HCT116 (cell line): ENCODE measurements around the gene SLC5A10. TPM values are rescaled to one million over a fixed set of nuclear protein-coding genes. Genes with fewer than 3 reads are reported as not detected.

ENCODE experiments used
- ATAC-seq: fragments of 200-7000 bp; cut with Tn5 transposase; 2 replicates; pipeline ENCODE4 v1.9.1; 2020; ENCODE audit warnings: mild to moderate bottlenecking, moderate library complexity
- BruUV-seq: library from RNA; stranded (reverse); fragments of 400-500 nt; replicated peaks from 2 replicates; lab custom pipeline; 2021; lab: Mats Ljungman, UMichigan
- CTCF ChIA-PET: fragments of 300-600 bp; sonication (Branson Sonifier 250); formaldehyde crosslinking; loops from one replicate; lab custom pipeline; 2021; ENCODE audit warnings: antibody characterized with exemption; lab: Charles Lee
- POLR2A ChIA-PET: fragments of 300-600, 350-600 bp; sonication (Branson Sonifier 250); formaldehyde crosslinking; loops from one replicate; lab custom pipeline; 2021; ENCODE audit warnings: antibody characterized with exemption; lab: Charles Lee
- RAD21 ChIA-PET, 2 experiments: fragments of 300-600 bp; sonication (Branson Sonifier 250); formaldehyde crosslinking; loops; one replicate each; lab custom pipeline; 2023; ENCODE audit warnings: low total read pairs in 2 of 2; ENCODE audit not compliant: uncharacterized antibody in 2 of 2, unreplicated experiment in 2 of 2, low non-redundant PET in 1 of 2; lab: Charles Lee
- DNase-seq: peaks from one replicate; pipeline ENCODE4 v3.0.0-alpha.2; 2010; ENCODE audit warnings: low read depth, low spot score
- H2AFZ ChIP-seq: fragments of 200-600 bp; shearing (Covaris generic), sonication (generic); 2 replicates; pipeline ENCODE4 v1.6.1; 2017; ENCODE audit warnings: low read depth, mixed run types, mixed read lengths, antibody characterized with exemption, low read length; ENCODE audit not compliant: poor library complexity, severe bottlenecking
- H3K27ac ChIP-seq: 2 replicates; pipeline ENCODE4 v1.5.1; 2012; ENCODE audit warnings: low read depth, low read length
- H3K27me3 ChIP-seq: fragments of 200-600 bp; sonication (generic); 2 replicates; pipeline ENCODE4 v1.6.1; 2016; ENCODE audit warnings: mixed run types, low read length, mixed read lengths; ENCODE audit not compliant: insufficient read depth
- H3K36me3 ChIP-seq, 2 experiments: fragments of 200-500 bp in 1 of 2; fragments of 200-600 bp in 1 of 2; sonication (Bioruptor generic) in 1 of 2; sonication (generic) in 1 of 2; 2 replicates each; pipeline versions ENCODE4 v1.5.1 to v1.6.1; 2014 to 2016; ENCODE audit warnings: low read length in 2 of 2, inconsistent platforms in 1 of 2, mixed read lengths in 1 of 2, mixed run types in 1 of 2; ENCODE audit not compliant: insufficient read depth in 2 of 2, control insufficient read depth in 1 of 2
- H3K4me1 ChIP-seq, 2 experiments: fragments of 200-600 bp in 1 of 2; sonication (generic) in 1 of 2; 2 replicates each; pipeline versions ENCODE4 v1.5.1 to v1.6.1; 2012 to 2017; ENCODE audit warnings: low read length in 2 of 2, inconsistent platforms in 1 of 2, mild to moderate bottlenecking in 1 of 2, mixed read lengths in 1 of 2, mixed run types in 1 of 2, moderate library complexity in 1 of 2; ENCODE audit not compliant: insufficient read depth in 2 of 2, control insufficient read depth in 1 of 2
- H3K4me2 ChIP-seq: fragments of 200-600 bp; sonication (generic); 2 replicates; pipeline ENCODE4 v1.6.1; 2017; ENCODE audit warnings: mixed run types, low read length, mixed read lengths
- H3K4me3 ChIP-seq, 2 experiments: fragments of 200-600 bp in 1 of 2; sonication (generic) in 1 of 2; replicated peaks in 1 of 2; 2 replicates each; pipeline ENCODE4 v1.5.1; 2011 to 2016; ENCODE audit warnings: low read length in 2 of 2, control low read depth in 1 of 2, low read depth in 1 of 2, mild to moderate bottlenecking in 1 of 2, mixed read lengths in 1 of 2, mixed run types in 1 of 2
- H3K79me2 ChIP-seq: fragments of 200-600 bp; sonication (generic); 2 replicates; pipeline ENCODE4 v1.6.1; 2017; ENCODE audit warnings: mild to moderate bottlenecking, mixed run types, low read length, moderate library complexity, mixed read lengths; ENCODE audit not compliant: insufficient read depth
- H3K9ac ChIP-seq: fragments of 200-600 bp; sonication (generic); 2 replicates; pipeline ENCODE4 v1.6.1; 2016; ENCODE audit warnings: low read length, mixed read lengths
- H3K9me2 ChIP-seq: fragments of 200-600 bp; sonication (generic), shearing (Covaris generic); 2 replicates; pipeline ENCODE4 v1.6.1; 2017; ENCODE audit warnings: mixed run types, mild to moderate bottlenecking, moderate library complexity; ENCODE audit not compliant: insufficient read depth
- H3K9me3 ChIP-seq, 2 experiments: fragments of 200-500 bp in 1 of 2; fragments of 200-600 bp in 1 of 2; sonication (Bioruptor generic) in 1 of 2; sonication (generic) in 1 of 2; 2 replicates each; pipeline ENCODE4 v1.6.1; 2014 to 2017; ENCODE audit warnings: low read length in 2 of 2, mixed read lengths in 2 of 2, inconsistent platforms in 1 of 2, low read depth in 1 of 2, mild to moderate bottlenecking in 1 of 2, mixed run types in 1 of 2, moderate library complexity in 1 of 2; ENCODE audit not compliant: control insufficient read depth in 1 of 2, insufficient read depth in 1 of 2
- H4K20me1 ChIP-seq: fragments of 200-600 bp; sonication (generic), shearing (Covaris generic); 2 replicates; pipeline ENCODE4 v1.6.1; 2017; ENCODE audit warnings: mixed run types, mild to moderate bottlenecking, moderate library complexity; ENCODE audit not compliant: insufficient read depth
- CEBPB ChIP-seq: IDR thresholded peaks from 2 replicates; pipeline ENCODE4 v1.6.1; 2012; ENCODE audit warnings: low read depth
- TCF7L2 ChIP-seq: IDR thresholded peaks from 2 replicates; pipeline ENCODE4 v1.7.0; 2011; ENCODE audit warnings: borderline replicate concordance, inconsistent platforms; ENCODE audit not compliant: insufficient read depth, insufficient read length; ENCODE audit errors: extremely low read depth
- YY1 ChIP-seq: IDR thresholded peaks from 2 replicates; pipeline ENCODE4 v1.6.1; 2011; ENCODE audit warnings: low read length, low read depth, moderate library complexity, mild to moderate bottlenecking; ENCODE audit not compliant: insufficient replicate concordance; ENCODE audit errors: extremely low read depth
- ZFX ChIP-seq: fragments of 450-650 bp; IDR thresholded peaks from 2 replicates; pipeline ENCODE4 v1.6.1; 2017
- intact Hi-C: fragments of 100-400 bp; cut with micrococcal nuclease; formaldehyde crosslinking; loops from 2 replicates; pipeline ENCODE4 v1.10.0; 2022
- total RNA-seq: library from RNA; stranded (reverse); gene quantifications from one replicate; pipeline ENCODE4 v1.2.1, GENCODE V29; 2021; ENCODE audit not compliant: unreplicated experiment
- TF ChIP-seq, protein P1 (sequence below), 3 experiments: fragments of 200-600 bp in 1 of 3; sonication (generic) in 1 of 3; IDR thresholded peaks in 2 of 3; conservative IDR thresholded peaks in 1 of 3; 2 replicates each; pipeline ENCODE4 v1.5.1; 2012 to 2017; ENCODE audit warnings: low read depth in 2 of 3, low read length in 2 of 3, antibody characterized with exemption in 1 of 3, borderline replicate concordance in 1 of 3, control low read depth in 1 of 3, mild to moderate bottlenecking in 1 of 3, mixed read lengths in 1 of 3, mixed run types in 1 of 3, moderate library complexity in 1 of 3; ENCODE audit not compliant: insufficient read depth in 1 of 3
- TF ChIP-seq, protein P2 (sequence below): IDR thresholded peaks from 2 replicates; pipeline ENCODE4 v1.6.1; 2012
- TF ChIP-seq, protein P3 (sequence below): IDR thresholded peaks from 2 replicates; pipeline ENCODE4 v1.6.1; 2012; ENCODE audit warnings: low read depth

SLC5A10 gene
- total RNA-seq, 1 experiment from 2014 or later = not detected

DNA sequence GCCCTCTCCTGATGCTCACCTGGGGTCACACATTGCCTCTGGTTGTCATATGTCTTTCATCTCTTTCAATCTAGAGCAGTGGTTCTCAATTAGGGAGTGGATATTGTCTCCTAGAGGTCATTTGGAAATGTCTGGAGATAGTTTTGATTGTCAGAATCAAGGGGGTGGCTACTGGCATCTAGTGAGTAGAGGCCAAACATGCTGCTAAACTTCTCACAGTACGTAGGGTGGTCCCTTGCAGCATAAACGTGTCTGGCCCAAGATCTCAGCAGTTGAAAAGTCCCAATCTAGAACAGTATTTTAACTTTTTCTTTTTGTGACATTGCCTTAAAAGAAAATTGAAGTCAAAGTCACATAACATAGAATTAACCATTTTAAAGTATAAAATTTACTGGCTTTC lies 30.5 kb upstream of the SLC5A10 start:
- Histone ChIP-seq H3K9me2 (no peaks in the 10 kb centered on the region), H2AFZ (no peak overlapping the region), H3K36me3 (no peaks in the 10 kb centered on the region; a peak in 1 of 4 replicates), H3K4me2 (no peak overlapping the region; the same call in 1 of the 2 replicates), H3K27ac (peak overlapping the region; percentile 11; the same call in 1 of the 2 replicates), H3K9ac (no peak overlapping the region), H4K20me1 (no peaks in the 10 kb centered on the region), H3K4me3 (no peak overlapping the region), H3K9me3 (no peaks in the 10 kb centered on the region), H3K4me1 (peaks cover 6 to 10% of the 10 kb centered on the region in 2 experiments; a peak in 2 of 4 replicates), H3K27me3 (no peaks in the 10 kb centered on the region), H3K79me2 (0 out of 2 replicates have a peak, but pooled peaks cover 5% of the 10 kb centered on the region)
- ChIA-PET CTCF (no interaction called here), RAD21 (no interaction called here), POLR2A (no interaction called here)
- BruUV-seq = no TSS peak
- TF ChIP-seq CEBPB (no peak), TCF7L2 (no peak)
- TF ChIP-seq, protein P1, sequence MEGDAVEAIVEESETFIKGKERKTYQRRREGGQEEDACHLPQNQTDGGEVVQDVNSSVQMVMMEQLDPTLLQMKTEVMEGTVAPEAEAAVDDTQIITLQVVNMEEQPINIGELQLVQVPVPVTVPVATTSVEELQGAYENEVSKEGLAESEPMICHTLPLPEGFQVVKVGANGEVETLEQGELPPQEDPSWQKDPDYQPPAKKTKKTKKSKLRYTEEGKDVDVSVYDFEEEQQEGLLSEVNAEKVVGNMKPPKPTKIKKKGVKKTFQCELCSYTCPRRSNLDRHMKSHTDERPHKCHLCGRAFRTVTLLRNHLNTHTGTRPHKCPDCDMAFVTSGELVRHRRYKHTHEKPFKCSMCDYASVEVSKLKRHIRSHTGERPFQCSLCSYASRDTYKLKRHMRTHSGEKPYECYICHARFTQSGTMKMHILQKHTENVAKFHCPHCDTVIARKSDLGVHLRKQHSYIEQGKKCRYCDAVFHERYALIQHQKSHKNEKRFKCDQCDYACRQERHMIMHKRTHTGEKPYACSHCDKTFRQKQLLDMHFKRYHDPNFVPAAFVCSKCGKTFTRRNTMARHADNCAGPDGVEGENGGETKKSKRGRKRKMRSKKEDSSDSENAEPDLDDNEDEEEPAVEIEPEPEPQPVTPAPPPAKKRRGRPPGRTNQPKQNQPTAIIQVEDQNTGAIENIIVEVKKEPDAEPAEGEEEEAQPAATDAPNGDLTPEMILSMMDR (IDR thresholded peaks at IDR 0.05 in 2 of 3, conservative IDR thresholded peaks at IDR 0.05 in 1 of 3; ENCODE audit: borderline replicate concordance in 1 of 3, insufficient read depth in 1 of 3, low read depth in 2 of 3, low read length in 2 of 3) = no peak
- ATAC-seq = no peak
- intact Hi-C loops = no loop called here
- no peak for DNase-seq

DNA sequence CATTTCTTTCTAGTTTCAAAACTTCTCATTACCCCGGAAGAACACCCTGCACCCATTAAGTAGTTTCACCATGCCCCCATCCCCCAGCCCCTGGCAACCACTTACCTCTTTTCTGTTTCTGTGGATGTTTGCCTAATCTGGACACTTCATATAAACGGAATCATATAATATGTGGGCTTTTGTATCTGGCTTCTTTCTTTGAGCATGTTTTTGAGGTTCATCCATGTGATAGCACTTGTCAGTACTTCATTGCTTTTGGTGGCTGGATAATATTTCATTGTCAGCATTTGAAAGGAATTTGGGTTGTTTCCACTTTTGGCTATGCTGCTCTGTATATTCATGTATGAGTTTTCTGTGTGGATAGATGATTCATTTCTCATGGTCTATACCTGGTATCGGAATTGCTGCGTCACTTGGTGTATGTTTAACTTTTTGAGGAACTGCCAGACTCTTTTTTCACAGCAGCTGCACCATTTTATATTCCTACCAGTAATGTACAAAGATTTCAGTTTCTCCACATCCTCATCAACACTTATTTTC lies 30.0 kb upstream of the SLC5A10 start:
- H2AFZ ChIP-seq = no peak overlapping the region
- DNase-seq (no peak), ATAC-seq (no peak)
- H3K9me2 ChIP-seq = no peaks in the 10 kb centered on the region
- H4K20me1 ChIP-seq = no peaks in the 10 kb centered on the region
- no peaks in the 10 kb centered on the region for H3K9me3 ChIP-seq
- no peak overlapping the region for H3K4me2 ChIP-seq
- no peaks in the 10 kb centered on the region; a peak in 1 of 4 replicates for H3K36me3 ChIP-seq
- H3K79me2 ChIP-seq = 0 out of 2 replicates have a peak, but pooled peaks cover 5% of the 10 kb centered on the region
- BruUV-seq = no TSS peak
- H3K4me1 ChIP-seq = peaks cover 6 to 10% of the 10 kb centered on the region in 2 experiments; a peak in 2 of 4 replicates
- no peaks in the 10 kb centered on the region for H3K27me3 ChIP-seq
- ChIA-PET POLR2A (no interaction called here), RAD21 (no interaction called here), CTCF (no interaction called here)
- intact Hi-C loops = no loop called here
- H3K9ac ChIP-seq = no peak overlapping the region
- H3K4me3 ChIP-seq = no peak overlapping the region
- no peak overlapping the region for H3K27ac ChIP-seq
- TF ChIP-seq YY1 (no peak), ZFX (no peak)
- TF ChIP-seq, protein P1 (IDR thresholded peaks at IDR 0.05 in 2 of 3, conservative IDR thresholded peaks at IDR 0.05 in 1 of 3; ENCODE audit: borderline replicate concordance in 1 of 3, insufficient read depth in 1 of 3, low read depth in 2 of 3, low read length in 2 of 3) = no peak
- TF ChIP-seq, protein P2, sequence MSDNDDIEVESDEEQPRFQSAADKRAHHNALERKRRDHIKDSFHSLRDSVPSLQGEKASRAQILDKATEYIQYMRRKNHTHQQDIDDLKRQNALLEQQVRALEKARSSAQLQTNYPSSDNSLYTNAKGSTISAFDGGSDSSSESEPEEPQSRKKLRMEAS = no peak
- TF ChIP-seq, protein P3, sequence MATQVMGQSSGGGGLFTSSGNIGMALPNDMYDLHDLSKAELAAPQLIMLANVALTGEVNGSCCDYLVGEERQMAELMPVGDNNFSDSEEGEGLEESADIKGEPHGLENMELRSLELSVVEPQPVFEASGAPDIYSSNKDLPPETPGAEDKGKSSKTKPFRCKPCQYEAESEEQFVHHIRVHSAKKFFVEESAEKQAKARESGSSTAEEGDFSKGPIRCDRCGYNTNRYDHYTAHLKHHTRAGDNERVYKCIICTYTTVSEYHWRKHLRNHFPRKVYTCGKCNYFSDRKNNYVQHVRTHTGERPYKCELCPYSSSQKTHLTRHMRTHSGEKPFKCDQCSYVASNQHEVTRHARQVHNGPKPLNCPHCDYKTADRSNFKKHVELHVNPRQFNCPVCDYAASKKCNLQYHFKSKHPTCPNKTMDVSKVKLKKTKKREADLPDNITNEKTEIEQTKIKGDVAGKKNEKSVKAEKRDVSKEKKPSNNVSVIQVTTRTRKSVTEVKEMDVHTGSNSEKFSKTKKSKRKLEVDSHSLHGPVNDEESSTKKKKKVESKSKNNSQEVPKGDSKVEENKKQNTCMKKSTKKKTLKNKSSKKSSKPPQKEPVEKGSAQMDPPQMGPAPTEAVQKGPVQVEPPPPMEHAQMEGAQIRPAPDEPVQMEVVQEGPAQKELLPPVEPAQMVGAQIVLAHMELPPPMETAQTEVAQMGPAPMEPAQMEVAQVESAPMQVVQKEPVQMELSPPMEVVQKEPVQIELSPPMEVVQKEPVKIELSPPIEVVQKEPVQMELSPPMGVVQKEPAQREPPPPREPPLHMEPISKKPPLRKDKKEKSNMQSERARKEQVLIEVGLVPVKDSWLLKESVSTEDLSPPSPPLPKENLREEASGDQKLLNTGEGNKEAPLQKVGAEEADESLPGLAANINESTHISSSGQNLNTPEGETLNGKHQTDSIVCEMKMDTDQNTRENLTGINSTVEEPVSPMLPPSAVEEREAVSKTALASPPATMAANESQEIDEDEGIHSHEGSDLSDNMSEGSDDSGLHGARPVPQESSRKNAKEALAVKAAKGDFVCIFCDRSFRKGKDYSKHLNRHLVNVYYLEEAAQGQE = no peak
